Nephron progenitor cell (in vitro differentiated cells): ENCODE data around the gene C7orf25.

ENCODE experiments used
- DNase-seq: peaks from one replicate; pipeline ENCODE4 v3.0.0; 2021
- H3K27ac Mint-ChIP-seq: 2 replicates; pipeline ENCODE4 v1.8.0; 2021; ENCODE audit warnings: mild to moderate bottlenecking, moderate library complexity, mixed read lengths
- H3K27me3 Mint-ChIP-seq: 2 replicates; pipeline ENCODE4 v1.8.0; 2021; ENCODE audit warnings: mild to moderate bottlenecking, low read depth, mixed read lengths; ENCODE audit not compliant: poor library complexity
- H3K36me3 Mint-ChIP-seq: 2 replicates; pipeline ENCODE4 v1.8.0; 2021; ENCODE audit warnings: low read depth, mixed read lengths
- H3K4me1 Mint-ChIP-seq: 2 replicates; pipeline ENCODE4 v1.8.0; 2021; ENCODE audit warnings: mixed read lengths
- H3K4me3 Mint-ChIP-seq: 2 replicates; pipeline ENCODE4 v1.8.0; 2021; ENCODE audit warnings: mild to moderate bottlenecking, moderate library complexity, mixed read lengths
- H3K9me3 Mint-ChIP-seq: 2 replicates; pipeline ENCODE4 v1.8.0; 2021; ENCODE audit warnings: mild to moderate bottlenecking, moderate library complexity, mixed read lengths
- CTCF ChIP-seq: fragments of 200-600 bp; sonication (generic); IDR thresholded peaks from 2 replicates; pipeline ENCODE4 v1.5.0; 2021; ENCODE audit warnings: antibody characterized with exemption

C7orf25 gene

GRCh38 chr7:42953994-42954393 lies 42.1 kb upstream of the C7orf25 start:
- Mint-ChIP-seq H3K36me3 (no peaks in the 10 kb centered on the region), H3K9me3 (peaks cover 29% of the 10 kb centered on the region), H3K4me1 (no peaks in the 10 kb centered on the region), H3K27ac (no peak overlapping the region), H3K27me3 (no peaks in the 10 kb centered on the region), H3K4me3 (no peak overlapping the region)
- no peak for TF ChIP-seq CTCF
- DNase-seq = no peak

- no peaks in the 10 kb centered on the region for H3K27me3 Mint-ChIP-seq
- no peak for TF ChIP-seq CTCF
- no peaks in the 10 kb centered on the region for H3K4me1 Mint-ChIP-seq
- no peak for DNase-seq
- H3K36me3 Mint-ChIP-seq = no peaks in the 10 kb centered on the region
- peaks cover 28% of the 10 kb centered on the region for H3K9me3 Mint-ChIP-seq
- H3K4me3 Mint-ChIP-seq = no peak overlapping the region
- H3K27ac Mint-ChIP-seq = no peak overlapping the region
Observed at GRCh38 chr7:42952328-42952727, 40.5 kb upstream of the C7orf25 start.

- H3K9me3 Mint-ChIP-seq = peaks cover 11% of the 10 kb centered on the region
- no peak for DNase-seq
- no peak overlapping the region for H3K27ac Mint-ChIP-seq
- H3K4me1 Mint-ChIP-seq = no peaks in the 10 kb centered on the region
- no peaks in the 10 kb centered on the region for H3K27me3 Mint-ChIP-seq
- no peak overlapping the region for H3K4me3 Mint-ChIP-seq
- TF ChIP-seq CTCF = no peak
- no peaks in the 10 kb centered on the region for H3K36me3 Mint-ChIP-seq
Observed at GRCh38 chr7:42950417-42950816, 38.5 kb upstream of the C7orf25 start.

GRCh38 chr7:42947521-42947920 lies 35.7 kb upstream of the C7orf25 start:
- peaks cover 4% of the 10 kb centered on the region for H3K9me3 Mint-ChIP-seq
- H3K4me3 Mint-ChIP-seq = no peak overlapping the region
- no peaks in the 10 kb centered on the region for H3K36me3 Mint-ChIP-seq
- H3K27ac Mint-ChIP-seq = no peak overlapping the region
- no peak for DNase-seq
- H3K27me3 Mint-ChIP-seq = no peaks in the 10 kb centered on the region
- TF ChIP-seq CTCF = no peak
- no peaks in the 10 kb centered on the region for H3K4me1 Mint-ChIP-seq

- Mint-ChIP-seq H3K36me3 (no peaks in the 10 kb centered on the region), H3K4me1 (no peaks in the 10 kb centered on the region), H3K27ac (no peak overlapping the region), H3K4me3 (no peak overlapping the region), H3K27me3 (no peaks in the 10 kb centered on the region), H3K9me3 (peaks cover 4% of the 10 kb centered on the region)
- TF ChIP-seq CTCF = no peak
- no peak for DNase-seq
Observed at GRCh38 chr7:42946627-42946950, 34.7 kb upstream of the C7orf25 start.

GRCh38 chr7:42945821-42946626 lies 34.2 kb upstream of the C7orf25 start:
- no peak overlapping the region for H3K4me3 Mint-ChIP-seq
- no peaks in the 10 kb centered on the region for H3K4me1 Mint-ChIP-seq
- H3K36me3 Mint-ChIP-seq = no peaks in the 10 kb centered on the region
- H3K27me3 Mint-ChIP-seq = no peaks in the 10 kb centered on the region
- no peak for TF ChIP-seq CTCF
- peaks cover 4% of the 10 kb centered on the region for H3K9me3 Mint-ChIP-seq
- no peak overlapping the region for H3K27ac Mint-ChIP-seq
- DNase-seq = no peak
